Esophagus muscularis mucosa (tissue), 4 donors: Measurements from ENCODE around the gene TEX44. TPM values are rescaled to one million over a fixed set of nuclear protein-coding genes. Genes with fewer than 3 reads are reported as not detected.

Source experiments
- DNase-seq: peaks from one replicate; pipeline ENCODE4 v3.0.0-alpha.2; 2017; ENCODE audit errors: extremely low spot score
- H3K27ac ChIP-seq, 4 donors: fragments of 200-600 bp; sonication (generic); replicated peaks in 1 of 4; 1 replicate in 3 of 4; 2 replicates in 1 of 4; pipeline ENCODE4 v1.5.1; 2016 to 2019; ENCODE audit warnings: mild to moderate bottlenecking in 1 of 4
- H3K27me3 ChIP-seq, 4 donors: fragments of 200-600 bp; sonication (generic); one replicate each; pipeline versions ENCODE4 v1.5.1 to v1.6.0; 2016 to 2019
- H3K36me3 ChIP-seq, 4 donors: fragments of 200-600 bp; sonication (generic); one replicate each; pipeline ENCODE4 v1.5.1; 2016 to 2019
- H3K4me1 ChIP-seq, 4 donors: fragments of 200-600 bp; sonication (generic); one replicate each; pipeline ENCODE4 v1.5.1; 2016 to 2019
- H3K4me3 ChIP-seq, 4 donors: fragments of 200-600 bp; sonication (generic); 1 replicate in 2 of 4; 2 replicates in 2 of 4; pipeline ENCODE4 v1.5.1; 2016 to 2019; ENCODE audit warnings: mild to moderate bottlenecking in 4 of 4, moderate library complexity in 1 of 4
- H3K9me3 ChIP-seq, 4 donors: fragments of 200-600 bp; sonication (generic); 1 replicate in 3 of 4; 2 replicates in 1 of 4; pipeline ENCODE4 v1.5.1; 2016 to 2019
- CTCF ChIP-seq, 3 experiments: fragments of 200-600 bp in 2 of 3; fragments of 450-650 bp in 1 of 3; sonication (generic) in 2 of 3; IDR thresholded peaks; one replicate each; pipeline ENCODE4 v1.5.1; 2017 to 2019; ENCODE audit warnings: antibody characterized with exemption in 3 of 3, mild to moderate bottlenecking in 2 of 3, moderate library complexity in 1 of 3
- EP300 ChIP-seq: sonication (generic); formaldehyde crosslinking; IDR thresholded peaks from one replicate; pipeline ENCODE4 v1.6.1; 2017; ENCODE audit warnings: antibody characterized with exemption
- POLR2A ChIP-seq: fragments of 450-650 bp; IDR thresholded peaks from one replicate; pipeline ENCODE4 v1.6.1; 2017; ENCODE audit warnings: antibody characterized with exemption, moderate library complexity, mild to moderate bottlenecking, low read depth
- POLR2AphosphoS5 ChIP-seq, 2 donors: sonication (generic); formaldehyde crosslinking; IDR thresholded peaks; one replicate each; pipeline ENCODE4 v1.6.1; 2017; ENCODE audit warnings: antibody characterized with exemption in 2 of 2
- WGBS: methylation state at CpG from one replicate; pipeline ENCODE4 v1.1.5; 2018; 5-methylcytosine and 5-hydroxymethylcytosine counted together
- intact Hi-C: fragments of 100-400 bp; cut with DNase I; formaldehyde crosslinking; loops from one replicate; pipeline ENCODE4 v1.15.1; 2023
- total RNA-seq, 4 donors: library from RNA; depleted of rRNA; stranded (reverse); fragments of >200 nt; gene quantifications; one replicate each; pipeline versions ENCODE4 v1.1.0 to v1.2.1, GENCODE V29; 2016

TEX44 gene
- total RNA-seq, 4 donors from 2014 or later: not detected

GRCh38 chr2:231621051-231621879 is 28.6 kb downstream of the TEX44 start:
- no peak for DNase-seq
- intact Hi-C loops: no loop called here
- H3K36me3 ChIP-seq: no peaks in the 10 kb centered on the region

GRCh38 chr2:231622963-231623362 is 30.3 kb downstream of the TEX44 start:
- peaks cover 8 to 27% (median 25%) of the 10 kb centered on the region in 4 donors for H3K4me1 ChIP-seq
- 92% methylated on average over 10 of the region's 10 CpGs for WGBS
- no peaks in the 10 kb centered on the region for H3K27me3 ChIP-seq
- H3K9me3 ChIP-seq: no peaks in the 10 kb centered on the region
- H3K4me3 ChIP-seq: no peak overlapping the region
- DNase-seq: no peak
- TF ChIP-seq POLR2A: no peak
- no peak for TF ChIP-seq CTCF (IDR thresholded peaks at IDR 0.05)
- no peak for TF ChIP-seq EP300
- TF ChIP-seq POLR2AphosphoS5 (IDR thresholded peaks at IDR 0.05): no peak
- H3K27ac ChIP-seq: no peak overlapping the region
- no peaks in the 10 kb centered on the region for H3K36me3 ChIP-seq
- intact Hi-C loops: no loop called here

More at GRCh38 chr2:231621051-231621879, 28.6 kb downstream of the TEX44 start:
- Histone ChIP-seq H3K4me3 (peak overlapping the region; percentile 36 to 42 (median 39)), H3K27me3 (no peaks in the 10 kb centered on the region), H3K4me1 (peaks cover 12 to 26% (median 16%) of the 10 kb centered on the region in 4 donors), H3K9me3 (no peaks in the 10 kb centered on the region), H3K27ac (peak overlapping the region; percentile 38 to 78 (median 70))
- WGBS: 43% methylated on average over 25 of the region's 25 CpGs
- TF ChIP-seq POLR2A (no peak), POLR2AphosphoS5 (IDR thresholded peaks at IDR 0.05) (peak in 1 of 2 donors; percentile 13)

- Histone ChIP-seq H3K27me3 (no peaks in the 10 kb centered on the region), H3K4me3 (no peak overlapping the region), H3K4me1 (peaks cover 4 to 24% (median 20%) of the 10 kb centered on the region in 4 donors), H3K36me3 (no peaks in the 10 kb centered on the region), H3K27ac (no peak overlapping the region), H3K9me3 (no peaks in the 10 kb centered on the region)
- TF ChIP-seq EP300: no peak
- WGBS: 94% methylated on average over 6 of the region's 6 CpGs
- intact Hi-C loops: no loop called here
- DNase-seq: no peak
Measured at GRCh38 chr2:231626449-231626848, 33.8 kb downstream of the TEX44 start.

- 72% methylated on average over 10 of the region's 10 CpGs for WGBS
- Histone ChIP-seq H3K27me3 (no peaks in the 10 kb centered on the region), H3K9me3 (no peaks in the 10 kb centered on the region), H3K4me3 (no peak overlapping the region), H3K36me3 (no peaks in the 10 kb centered on the region), H3K4me1 (peaks cover 0 to 15% (median 12%) of the 10 kb centered on the region in 4 donors), H3K27ac (peak overlapping the region; percentile 22 to 62 (median 47))
- TF ChIP-seq POLR2A (no peak), POLR2AphosphoS5 (IDR thresholded peaks at IDR 0.05) (no peak), CTCF (IDR thresholded peaks at IDR 0.05) (no peak), EP300 (no peak)
- intact Hi-C loops: no loop called here
- DNase-seq: no peak
Measured at GRCh38 chr2:231627384-231628120, 34.9 kb downstream of the TEX44 start.

- 84% methylated on average over 14 of the region's 14 CpGs for WGBS
- Histone ChIP-seq H3K27ac (peak overlapping the region in 3 of 4 donors; percentile 15 to 48 (median 41)), H3K27me3 (no peaks in the 10 kb centered on the region), H3K36me3 (no peaks in the 10 kb centered on the region), H3K9me3 (no peaks in the 10 kb centered on the region), H3K4me1 (peaks cover 0 to 31% (median 17%) of the 10 kb centered on the region in 4 donors), H3K4me3 (no peak overlapping the region)
- peak in 1 of 2 donors; percentile 10 for TF ChIP-seq POLR2AphosphoS5 (IDR thresholded peaks at IDR 0.05)
- TF ChIP-seq POLR2A: no peak
- DNase-seq: no peak
- intact Hi-C loops: no loop called here
Measured at GRCh38 chr2:231632559-231633142, 40.0 kb downstream of the TEX44 start.
